Embryonic facial prominence (tissue), 1 donor: ENCODE measurements around the gene HERPUD1.
"Not testable (repeated sequence)": the region's sequence is repeated elsewhere in the genome, so short reads cannot be mapped to it uniquely, and the experiment has no call there.

ENCODE experiments used
- DNase-seq: peaks from one replicate; pipeline ENCODE4 v3.0.0-alpha.2; 2016; ENCODE audit errors: extremely low spot score

Gene HERPUD1

GRCh38 chr16:56956756-56957155 lies 24.8 kb downstream of the HERPUD1 start:
- no peak for DNase-seq

GRCh38 chr16:56960681-56961281 lies 28.8 kb downstream of the HERPUD1 start:
- DNase-seq, result no peak

GRCh38 chr16:56961386-56961785 lies 29.4 kb downstream of the HERPUD1 start:
- no peak for DNase-seq

DNA sequence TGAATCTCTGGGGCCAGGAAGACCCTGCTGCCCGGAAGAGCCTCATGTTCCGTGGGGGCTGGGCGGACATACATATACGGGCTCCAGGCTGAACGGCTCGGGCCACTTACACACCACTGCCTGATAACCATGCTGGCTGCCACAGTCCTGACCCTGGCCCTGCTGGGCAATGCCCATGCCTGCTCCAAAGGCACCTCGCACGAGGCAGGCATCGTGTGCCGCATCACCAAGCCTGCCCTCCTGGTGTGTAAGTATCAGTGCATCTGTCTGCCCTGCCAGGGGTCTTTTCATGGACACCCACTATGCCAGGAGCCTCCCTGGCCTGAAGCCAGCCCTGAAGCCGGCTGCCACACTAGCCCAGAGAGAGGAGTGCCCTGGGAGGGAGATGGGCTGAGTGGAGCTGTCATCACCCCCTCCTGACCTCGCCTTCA lies 29.9 kb downstream of the HERPUD1 start, which contains the start of gene CETP:
Gene CETP, plus strand, starts transcription at position 100 of the 431 bp plus-strand sequence. Its CDS starts 30 bp downstream, at position 130.
- DNase-seq, result no peak

- no peak for DNase-seq
These were observed 32.6 kb downstream of the HERPUD1 start for GRCh38 chr16:56964243-56965148.

GRCh38 chr16:56965149-56966092 lies 33.5 kb downstream of the HERPUD1 start:
- DNase-seq, result no peak

DNA sequence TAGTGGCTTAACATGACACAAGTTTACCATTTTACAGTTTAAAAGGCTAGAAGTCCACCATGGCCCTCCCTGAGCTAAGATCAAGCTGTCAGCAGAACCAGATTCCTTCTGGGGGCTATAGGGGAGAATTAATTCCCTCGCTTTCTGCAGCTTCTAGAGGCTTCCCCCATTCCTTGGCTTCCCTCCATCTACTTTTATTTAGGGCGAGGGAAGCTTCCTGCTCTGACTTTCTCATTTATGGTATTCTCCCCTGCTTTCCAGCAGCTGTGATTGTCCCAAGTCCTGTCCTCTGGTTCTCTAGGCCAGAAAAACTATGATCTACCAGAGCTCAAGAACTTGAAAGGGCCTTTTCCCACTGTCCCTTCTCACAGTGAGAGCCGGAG lies 34.1 kb downstream of the HERPUD1 start:
- DNase-seq, result no peak

DNA sequence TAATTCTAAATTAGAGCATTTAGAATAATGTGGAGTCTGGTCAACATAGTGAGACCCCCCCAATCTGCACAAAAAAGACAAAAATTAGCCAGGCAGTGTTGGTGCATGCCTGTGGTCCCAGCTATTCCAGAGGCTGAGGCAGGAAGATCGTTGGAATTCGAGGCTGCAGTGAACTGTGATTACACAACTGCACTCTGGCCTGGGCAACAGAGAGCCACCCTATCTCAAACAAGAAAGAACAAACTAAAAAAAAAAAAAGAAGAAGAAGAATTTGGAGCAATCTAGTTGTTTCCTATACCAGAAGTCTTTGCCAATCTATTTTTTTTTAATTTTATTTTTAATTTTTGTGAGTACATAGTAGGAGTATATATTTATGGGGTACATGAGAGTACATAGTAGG lies 35.8 kb downstream of the HERPUD1 start:
- no peak for DNase-seq

DNA sequence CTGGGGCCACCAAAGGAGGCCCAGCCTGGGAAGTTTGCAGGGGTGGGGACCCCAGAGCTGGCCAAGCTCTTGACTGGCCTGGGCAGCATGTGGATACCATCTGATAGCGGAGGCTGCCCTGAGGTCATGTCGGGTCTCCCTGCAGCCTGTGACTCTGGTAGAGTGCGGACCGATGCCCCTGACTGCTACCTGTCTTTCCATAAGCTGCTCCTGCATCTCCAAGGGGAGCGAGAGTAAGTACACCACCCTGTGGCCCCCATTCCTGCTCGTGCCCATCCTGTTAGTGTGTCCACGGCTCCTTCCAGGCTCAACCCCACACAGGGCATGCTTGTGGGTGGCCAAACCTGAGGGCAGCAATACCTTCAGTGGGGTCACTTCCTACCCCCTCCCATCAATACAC lies 37.8 kb downstream of the HERPUD1 start:
- no peak for DNase-seq

- DNase-seq, result no peak
These were observed 39.2 kb downstream of the HERPUD1 start for GRCh38 chr16:56970934-56971767.

- no peak for DNase-seq
These were observed 39.8 kb downstream of the HERPUD1 start for GRCh38 chr16:56971768-56972043.

GRCh38 chr16:56972403-56973293 lies 40.7 kb downstream of the HERPUD1 start:
- DNase-seq, result no peak

DNA sequence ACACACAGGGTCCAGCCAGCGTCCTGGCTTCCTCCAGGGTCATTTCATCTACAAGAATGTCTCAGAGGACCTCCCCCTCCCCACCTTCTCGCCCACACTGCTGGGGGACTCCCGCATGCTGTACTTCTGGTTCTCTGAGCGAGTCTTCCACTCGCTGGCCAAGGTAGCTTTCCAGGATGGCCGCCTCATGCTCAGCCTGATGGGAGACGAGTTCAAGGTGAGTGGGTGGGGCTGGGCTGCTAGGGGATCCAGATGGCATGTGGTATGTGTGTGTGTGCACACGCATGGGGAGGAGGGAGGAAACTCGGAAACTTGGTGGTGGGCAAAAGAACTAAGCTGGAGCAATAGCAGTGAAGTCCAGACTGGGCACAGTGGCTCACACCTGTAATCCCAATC lies 41.4 kb downstream of the HERPUD1 start:
- DNase-seq, result no peak

DNA sequence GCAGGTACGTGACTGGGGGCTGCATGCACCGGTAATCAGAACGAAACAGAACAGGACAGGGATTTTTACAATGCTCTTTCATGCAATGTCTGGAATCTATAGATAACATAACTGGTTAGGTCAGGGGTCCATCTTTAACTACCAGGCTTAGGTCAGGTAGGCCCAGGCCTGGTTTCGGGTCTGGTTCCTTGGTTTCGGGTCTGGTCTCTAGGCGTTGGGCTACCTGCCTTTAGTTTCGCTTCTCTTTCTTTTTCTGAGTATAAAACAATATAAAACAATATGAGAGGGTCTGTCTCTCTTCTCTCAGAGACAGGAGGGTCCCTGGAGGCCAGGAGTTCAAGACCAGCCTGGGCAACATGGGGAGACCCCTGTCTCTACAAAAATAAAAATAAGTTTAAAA lies 42.0 kb downstream of the HERPUD1 start:
- not testable (repeated sequence) for DNase-seq

DNA sequence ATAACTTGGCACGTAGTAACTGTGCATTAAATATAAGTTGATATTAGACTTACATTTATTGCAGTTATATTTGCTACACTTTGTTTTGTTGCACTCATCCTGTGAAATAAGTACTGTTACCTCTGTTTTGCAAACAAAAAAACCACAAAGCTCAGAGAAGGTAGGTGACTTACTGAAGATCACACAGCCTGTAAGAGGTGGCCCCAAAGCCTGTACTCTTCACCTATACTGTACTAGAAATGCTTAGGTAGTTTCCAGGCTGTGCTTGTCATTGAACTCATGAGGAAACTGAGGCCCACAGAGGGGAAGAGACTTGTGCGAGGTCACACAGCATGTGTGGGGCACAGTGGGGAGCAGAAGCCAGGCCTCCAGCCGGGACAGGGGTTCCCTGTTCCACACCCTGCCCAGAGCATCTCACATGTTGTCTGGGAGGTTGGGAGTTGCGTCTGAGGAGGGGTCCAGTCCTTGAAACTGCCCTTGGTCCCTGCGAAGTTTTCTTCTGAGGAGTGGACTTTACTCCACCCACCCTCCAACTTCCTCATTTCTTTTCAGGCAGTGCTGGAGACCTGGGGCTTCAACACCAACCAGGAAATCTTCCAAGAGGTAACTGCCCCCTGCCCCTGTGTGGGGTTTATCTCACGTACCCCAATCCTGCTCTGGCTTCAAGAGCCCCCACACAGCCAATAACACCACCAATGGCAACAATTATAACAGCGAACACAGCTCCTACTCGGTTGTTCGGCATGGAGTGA lies 42.8 kb downstream of the HERPUD1 start:
- no peak for DNase-seq

GRCh38 chr16:56975714-56976113 lies 43.8 kb downstream of the HERPUD1 start:
- no peak for DNase-seq

GRCh38 chr16:56977216-56977615 lies 45.3 kb downstream of the HERPUD1 start:
- DNase-seq, result no peak

DNA sequence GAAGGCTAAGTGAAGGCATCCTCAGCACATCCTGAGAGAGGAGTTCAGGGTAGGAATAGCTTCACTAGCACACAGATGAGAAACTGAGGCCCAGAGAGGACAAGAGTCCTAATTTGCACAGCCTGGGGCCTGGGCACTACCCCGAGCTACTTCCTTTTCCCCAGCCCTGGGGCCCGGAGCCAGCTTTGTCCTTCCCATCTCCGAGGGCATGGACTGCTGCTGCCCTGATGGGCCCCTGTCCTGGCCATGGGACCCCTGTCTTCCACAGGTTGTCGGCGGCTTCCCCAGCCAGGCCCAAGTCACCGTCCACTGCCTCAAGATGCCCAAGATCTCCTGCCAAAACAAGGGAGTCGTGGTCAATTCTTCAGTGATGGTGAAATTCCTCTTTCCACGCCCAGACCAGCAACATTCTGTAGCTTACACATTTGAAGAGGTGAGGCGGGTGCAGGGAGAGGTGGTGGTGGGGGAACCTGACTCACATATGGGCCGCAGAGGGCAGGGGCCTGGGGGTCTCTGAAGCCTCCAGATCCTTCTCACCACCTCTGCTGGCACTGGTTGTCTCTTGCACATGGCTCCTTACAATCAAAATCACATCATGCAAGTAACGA lies 46.0 kb downstream of the HERPUD1 start:
- DNase-seq, result no peak

DNA sequence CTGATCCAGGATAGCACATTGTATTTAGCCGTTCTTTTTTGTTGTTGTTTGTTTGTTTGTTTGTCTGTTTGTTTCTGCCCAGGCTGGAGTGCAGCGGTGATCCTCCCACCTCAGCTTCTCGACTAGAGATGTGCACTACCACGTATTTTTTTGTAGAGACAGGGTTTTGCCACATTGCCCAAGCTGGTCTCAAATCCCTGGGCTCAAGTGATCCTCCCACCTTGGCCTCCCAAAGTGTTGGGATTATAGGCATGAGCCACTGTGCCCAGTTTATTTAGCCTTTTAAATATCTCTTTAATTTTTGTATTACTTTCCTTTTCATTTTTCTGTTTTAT lies 48.2 kb downstream of the HERPUD1 start:
- DNase-seq, result no peak
